Measurements from ENCODE around the gene PTDSS2. TPM values are rescaled to one million over a fixed set of nuclear protein-coding genes. Genes with fewer than 3 reads are reported as not detected.

The PTDSS2 gene
- total RNA-seq, 1 experiment from 2014 or later, result 49.5 TPM

GRCh38 chr11:518463-519202, 68.6 kb downstream of the PTDSS2 start (continued):
- TF ChIP-seq ZNF425 (CRISPR knock-in tag; conservative IDR thresholded peaks at IDR 0.05), result no peak
- TF ChIP-seq ERG (CRISPR knock-in tag; IDR thresholded peaks at IDR 0.05), result 0 out of 2 replicates have a peak, but pooled peaks have one; percentile 36
- 0 out of 2 replicates have a peak, but pooled peaks have one; percentile 41 for TF ChIP-seq RELA (CRISPR knock-in tag; IDR thresholded peaks at IDR 0.05; ENCODE audit: borderline replicate concordance)
- TF ChIP-seq, protein P1, sequence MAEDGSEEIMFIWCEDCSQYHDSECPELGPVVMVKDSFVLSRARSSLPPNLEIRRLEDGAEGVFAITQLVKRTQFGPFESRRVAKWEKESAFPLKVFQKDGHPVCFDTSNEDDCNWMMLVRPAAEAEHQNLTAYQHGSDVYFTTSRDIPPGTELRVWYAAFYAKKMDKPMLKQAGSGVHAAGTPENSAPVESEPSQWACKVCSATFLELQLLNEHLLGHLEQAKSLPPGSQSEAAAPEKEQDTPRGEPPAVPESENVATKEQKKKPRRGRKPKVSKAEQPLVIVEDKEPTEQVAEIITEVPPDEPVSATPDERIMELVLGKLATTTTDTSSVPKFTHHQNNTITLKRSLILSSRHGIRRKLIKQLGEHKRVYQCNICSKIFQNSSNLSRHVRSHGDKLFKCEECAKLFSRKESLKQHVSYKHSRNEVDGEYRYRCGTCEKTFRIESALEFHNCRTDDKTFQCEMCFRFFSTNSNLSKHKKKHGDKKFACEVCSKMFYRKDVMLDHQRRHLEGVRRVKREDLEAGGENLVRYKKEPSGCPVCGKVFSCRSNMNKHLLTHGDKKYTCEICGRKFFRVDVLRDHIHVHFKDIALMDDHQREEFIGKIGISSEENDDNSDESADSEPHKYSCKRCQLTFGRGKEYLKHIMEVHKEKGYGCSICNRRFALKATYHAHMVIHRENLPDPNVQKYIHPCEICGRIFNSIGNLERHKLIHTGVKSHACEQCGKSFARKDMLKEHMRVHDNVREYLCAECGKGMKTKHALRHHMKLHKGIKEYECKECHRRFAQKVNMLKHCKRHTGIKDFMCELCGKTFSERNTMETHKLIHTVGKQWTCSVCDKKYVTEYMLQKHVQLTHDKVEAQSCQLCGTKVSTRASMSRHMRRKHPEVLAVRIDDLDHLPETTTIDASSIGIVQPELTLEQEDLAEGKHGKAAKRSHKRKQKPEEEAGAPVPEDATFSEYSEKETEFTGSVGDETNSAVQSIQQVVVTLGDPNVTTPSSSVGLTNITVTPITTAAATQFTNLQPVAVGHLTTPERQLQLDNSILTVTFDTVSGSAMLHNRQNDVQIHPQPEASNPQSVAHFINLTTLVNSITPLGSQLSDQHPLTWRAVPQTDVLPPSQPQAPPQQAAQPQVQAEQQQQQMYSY (CRISPR knock-in tag; IDR thresholded peaks at IDR 0.05), result no peak
- TF ChIP-seq ZNF423 (CRISPR knock-in tag; IDR thresholded peaks at IDR 0.05), result peak; percentile 6; the same call in 1 of the 2 replicates
- TF ChIP-seq ZNF219 (CRISPR knock-in tag; IDR thresholded peaks at IDR 0.05; ENCODE audit: borderline replicate concordance), result 0 out of 2 replicates have a peak, but pooled peaks have one; percentile 26
- TF ChIP-seq, protein P2, sequence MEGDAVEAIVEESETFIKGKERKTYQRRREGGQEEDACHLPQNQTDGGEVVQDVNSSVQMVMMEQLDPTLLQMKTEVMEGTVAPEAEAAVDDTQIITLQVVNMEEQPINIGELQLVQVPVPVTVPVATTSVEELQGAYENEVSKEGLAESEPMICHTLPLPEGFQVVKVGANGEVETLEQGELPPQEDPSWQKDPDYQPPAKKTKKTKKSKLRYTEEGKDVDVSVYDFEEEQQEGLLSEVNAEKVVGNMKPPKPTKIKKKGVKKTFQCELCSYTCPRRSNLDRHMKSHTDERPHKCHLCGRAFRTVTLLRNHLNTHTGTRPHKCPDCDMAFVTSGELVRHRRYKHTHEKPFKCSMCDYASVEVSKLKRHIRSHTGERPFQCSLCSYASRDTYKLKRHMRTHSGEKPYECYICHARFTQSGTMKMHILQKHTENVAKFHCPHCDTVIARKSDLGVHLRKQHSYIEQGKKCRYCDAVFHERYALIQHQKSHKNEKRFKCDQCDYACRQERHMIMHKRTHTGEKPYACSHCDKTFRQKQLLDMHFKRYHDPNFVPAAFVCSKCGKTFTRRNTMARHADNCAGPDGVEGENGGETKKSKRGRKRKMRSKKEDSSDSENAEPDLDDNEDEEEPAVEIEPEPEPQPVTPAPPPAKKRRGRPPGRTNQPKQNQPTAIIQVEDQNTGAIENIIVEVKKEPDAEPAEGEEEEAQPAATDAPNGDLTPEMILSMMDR (IDR thresholded peaks at IDR 0.05), result peak; percentile 98
- no peak for TF ChIP-seq NR1H2 (CRISPR knock-in tag; IDR thresholded peaks at IDR 0.05)
- TF ChIP-seq, protein P3, sequence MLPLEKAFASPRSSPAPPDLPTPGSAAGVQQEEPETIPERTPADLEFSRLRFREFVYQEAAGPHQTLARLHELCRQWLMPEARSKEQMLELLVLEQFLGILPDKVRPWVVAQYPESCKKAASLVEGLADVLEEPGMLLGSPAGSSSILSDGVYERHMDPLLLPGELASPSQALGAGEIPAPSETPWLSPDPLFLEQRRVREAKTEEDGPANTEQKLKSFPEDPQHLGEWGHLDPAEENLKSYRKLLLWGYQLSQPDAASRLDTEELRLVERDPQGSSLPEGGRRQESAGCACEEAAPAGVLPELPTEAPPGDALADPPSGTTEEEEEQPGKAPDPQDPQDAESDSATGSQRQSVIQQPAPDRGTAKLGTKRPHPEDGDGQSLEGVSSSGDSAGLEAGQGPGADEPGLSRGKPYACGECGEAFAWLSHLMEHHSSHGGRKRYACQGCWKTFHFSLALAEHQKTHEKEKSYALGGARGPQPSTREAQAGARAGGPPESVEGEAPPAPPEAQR (CRISPR knock-in tag; IDR thresholded peaks at IDR 0.05), result no peak
- peak; percentile 76; the same call in 1 of the 2 replicates for TF ChIP-seq SMAD3 (CRISPR knock-in tag; IDR thresholded peaks at IDR 0.05; ENCODE audit: borderline replicate concordance)
- peak; percentile 87; the same call in 1 of the 2 replicates for TF ChIP-seq JUN (CRISPR knock-in tag; IDR thresholded peaks at IDR 0.05)
- TF ChIP-seq GABPB1 (CRISPR knock-in tag; IDR thresholded peaks at IDR 0.05), result peak; percentile 8; the same call in 1 of the 2 replicates
- TF ChIP-seq ETV6 (CRISPR knock-in tag; IDR thresholded peaks at IDR 0.05), result peak; percentile 88
- 0 out of 2 replicates have a peak, but pooled peaks have one; percentile 71 for TF ChIP-seq ZNF232 (CRISPR knock-in tag; IDR thresholded peaks at IDR 0.05)
- no peak for TF ChIP-seq MYBL2 (CRISPR knock-in tag; IDR thresholded peaks at IDR 0.05)
- TF ChIP-seq PREB (CRISPR knock-in tag; IDR thresholded peaks at IDR 0.05; ENCODE audit: borderline replicate concordance), result no peak
- TF ChIP-seq GRHL2 (CRISPR knock-in tag; IDR thresholded peaks at IDR 0.05; ENCODE audit: insufficient replicate concordance, severe bottlenecking), result no peak
- TF ChIP-seq RORB (CRISPR knock-in tag; IDR thresholded peaks at IDR 0.05), result no peak
- peak; percentile 79; the same call in 1 of the 2 replicates for TF ChIP-seq FOXP1 (CRISPR knock-in tag; IDR thresholded peaks at IDR 0.05; ENCODE audit: borderline replicate concordance)
- TF ChIP-seq E2F5 (CRISPR knock-in tag; IDR thresholded peaks at IDR 0.05), result peak; percentile 75; the same call in 1 of the 2 replicates
- peak; percentile 73; the same call in 1 of the 2 replicates for TF ChIP-seq ZBTB21 (CRISPR knock-in tag; IDR thresholded peaks at IDR 0.05; ENCODE audit: borderline replicate concordance)
- no peak for TF ChIP-seq ZMAT4 (CRISPR knock-in tag; IDR thresholded peaks at IDR 0.05)
- TF ChIP-seq, protein P4, sequence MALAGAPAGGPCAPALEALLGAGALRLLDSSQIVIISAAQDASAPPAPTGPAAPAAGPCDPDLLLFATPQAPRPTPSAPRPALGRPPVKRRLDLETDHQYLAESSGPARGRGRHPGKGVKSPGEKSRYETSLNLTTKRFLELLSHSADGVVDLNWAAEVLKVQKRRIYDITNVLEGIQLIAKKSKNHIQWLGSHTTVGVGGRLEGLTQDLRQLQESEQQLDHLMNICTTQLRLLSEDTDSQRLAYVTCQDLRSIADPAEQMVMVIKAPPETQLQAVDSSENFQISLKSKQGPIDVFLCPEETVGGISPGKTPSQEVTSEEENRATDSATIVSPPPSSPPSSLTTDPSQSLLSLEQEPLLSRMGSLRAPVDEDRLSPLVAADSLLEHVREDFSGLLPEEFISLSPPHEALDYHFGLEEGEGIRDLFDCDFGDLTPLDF (CRISPR knock-in tag; IDR thresholded peaks at IDR 0.05), result peak; percentile 86
